Measurements from ENCODE around the gene SCNN1G.

Gene SCNN1G

GRCh38 chr16:23215435-23215834 is 32.9 kb downstream of the SCNN1G start:
- no peaks in the 10 kb centered on the region for H3K36me3 ChIP-seq (ENCODE audit: control insufficient read depth, insufficient read depth, low read length)
- no peak overlapping the region for H3K4me3 ChIP-seq (ENCODE audit: low read length)
- peaks cover 3% of the 10 kb centered on the region for H3K27me3 ChIP-seq (ENCODE audit: control insufficient read depth, insufficient read depth, low read length)
- no peaks in the 10 kb centered on the region for H3K4me1 ChIP-seq (ENCODE audit: control insufficient read depth, insufficient read depth, low read length)
- no peak overlapping the region for H3K9ac ChIP-seq (ENCODE audit: low read length)
- no peaks in the 10 kb centered on the region for H3K9me3 ChIP-seq (ENCODE audit: control insufficient read depth, low read length)

- Histone ChIP-seq H3K4me3 (ENCODE audit: low read length) (no peak overlapping the region), H3K9ac (ENCODE audit: low read length) (no peak overlapping the region), H3K4me1 (ENCODE audit: control insufficient read depth, insufficient read depth, low read length) (no peaks in the 10 kb centered on the region), H3K27me3 (ENCODE audit: control insufficient read depth, insufficient read depth, low read length) (peaks cover 3% of the 10 kb centered on the region), H3K9me3 (ENCODE audit: control insufficient read depth, low read length) (no peaks in the 10 kb centered on the region), H3K36me3 (ENCODE audit: control insufficient read depth, insufficient read depth, low read length) (no peaks in the 10 kb centered on the region)
Observed at GRCh38 chr16:23216658-23217246, 34.2 kb downstream of the SCNN1G start.

- Histone ChIP-seq H3K4me3 (ENCODE audit: low read length) (no peak overlapping the region), H3K36me3 (ENCODE audit: control insufficient read depth, insufficient read depth, low read length) (no peaks in the 10 kb centered on the region), H3K9me3 (ENCODE audit: control insufficient read depth, low read length) (no peaks in the 10 kb centered on the region), H3K9ac (ENCODE audit: low read length) (no peak overlapping the region), H3K27me3 (ENCODE audit: control insufficient read depth, insufficient read depth, low read length) (peaks cover 3% of the 10 kb centered on the region), H3K4me1 (ENCODE audit: control insufficient read depth, insufficient read depth, low read length) (no peaks in the 10 kb centered on the region)
Observed at GRCh38 chr16:23217646-23218045, 35.1 kb downstream of the SCNN1G start.

- Histone ChIP-seq H3K9me3 (ENCODE audit: control insufficient read depth, low read length) (no peaks in the 10 kb centered on the region), H3K4me1 (ENCODE audit: control insufficient read depth, insufficient read depth, low read length) (no peaks in the 10 kb centered on the region), H3K4me3 (ENCODE audit: low read length) (no peak overlapping the region), H3K9ac (ENCODE audit: low read length) (no peak overlapping the region), H3K27me3 (ENCODE audit: control insufficient read depth, insufficient read depth, low read length) (peaks cover 5% of the 10 kb centered on the region), H3K36me3 (ENCODE audit: control insufficient read depth, insufficient read depth, low read length) (no peaks in the 10 kb centered on the region)
Observed at GRCh38 chr16:23222929-23223328, 40.4 kb downstream of the SCNN1G start.

GRCh38 chr16:23223368-23223767 is 40.8 kb downstream of the SCNN1G start:
- no peak overlapping the region for H3K9ac ChIP-seq (ENCODE audit: low read length)
- no peaks in the 10 kb centered on the region for H3K4me1 ChIP-seq (ENCODE audit: control insufficient read depth, insufficient read depth, low read length)
- H3K36me3 ChIP-seq (ENCODE audit: control insufficient read depth, insufficient read depth, low read length), result no peaks in the 10 kb centered on the region
- no peak overlapping the region for H3K4me3 ChIP-seq (ENCODE audit: low read length)
- peaks cover 5% of the 10 kb centered on the region for H3K27me3 ChIP-seq (ENCODE audit: control insufficient read depth, insufficient read depth, low read length)
- H3K9me3 ChIP-seq (ENCODE audit: control insufficient read depth, low read length), result no peaks in the 10 kb centered on the region

GRCh38 chr16:23225109-23225508 is 42.6 kb downstream of the SCNN1G start:
- no peak overlapping the region for H3K9ac ChIP-seq (ENCODE audit: low read length)
- H3K4me1 ChIP-seq (ENCODE audit: control insufficient read depth, insufficient read depth, low read length), result no peaks in the 10 kb centered on the region
- H3K36me3 ChIP-seq (ENCODE audit: control insufficient read depth, insufficient read depth, low read length), result no peaks in the 10 kb centered on the region
- H3K9me3 ChIP-seq (ENCODE audit: control insufficient read depth, low read length), result no peaks in the 10 kb centered on the region
- peaks cover 3% of the 10 kb centered on the region for H3K27me3 ChIP-seq (ENCODE audit: control insufficient read depth, insufficient read depth, low read length)
- no peak overlapping the region for H3K4me3 ChIP-seq (ENCODE audit: low read length)

GRCh38 chr16:23225634-23226033 is 43.1 kb downstream of the SCNN1G start:
- no peaks in the 10 kb centered on the region for H3K9me3 ChIP-seq (ENCODE audit: control insufficient read depth, low read length)

GRCh38 chr16:23227529-23227928 is 45.0 kb downstream of the SCNN1G start:
- H3K4me1 ChIP-seq (ENCODE audit: control insufficient read depth, insufficient read depth, low read length), result no peaks in the 10 kb centered on the region
- no peaks in the 10 kb centered on the region for H3K9me3 ChIP-seq (ENCODE audit: control insufficient read depth, low read length)
- no peak overlapping the region for H3K9ac ChIP-seq (ENCODE audit: low read length)
- H3K4me3 ChIP-seq (ENCODE audit: low read length), result no peak overlapping the region
- H3K27me3 ChIP-seq (ENCODE audit: control insufficient read depth, insufficient read depth, low read length), result peaks cover 3% of the 10 kb centered on the region
- H3K36me3 ChIP-seq (ENCODE audit: control insufficient read depth, insufficient read depth, low read length), result no peaks in the 10 kb centered on the region

More at GRCh38 chr16:23225634-23226033, 43.1 kb downstream of the SCNN1G start:
- Histone ChIP-seq H3K4me1 (ENCODE audit: control insufficient read depth, insufficient read depth, low read length) (no peaks in the 10 kb centered on the region), H3K36me3 (ENCODE audit: control insufficient read depth, insufficient read depth, low read length) (no peaks in the 10 kb centered on the region), H3K9ac (ENCODE audit: low read length) (no peak overlapping the region), H3K4me3 (ENCODE audit: low read length) (no peak overlapping the region), H3K27me3 (ENCODE audit: control insufficient read depth, insufficient read depth, low read length) (peaks cover 3% of the 10 kb centered on the region)

- Histone ChIP-seq H3K4me3 (ENCODE audit: low read length) (no peak overlapping the region), H3K9ac (ENCODE audit: low read length) (no peak overlapping the region), H3K27me3 (ENCODE audit: control insufficient read depth, insufficient read depth, low read length) (peaks cover 3% of the 10 kb centered on the region), H3K9me3 (ENCODE audit: control insufficient read depth, low read length) (no peaks in the 10 kb centered on the region), H3K36me3 (ENCODE audit: control insufficient read depth, insufficient read depth, low read length) (no peaks in the 10 kb centered on the region), H3K4me1 (ENCODE audit: control insufficient read depth, insufficient read depth, low read length) (no peaks in the 10 kb centered on the region)
Observed at GRCh38 chr16:23229714-23230113, 47.2 kb downstream of the SCNN1G start.

GRCh38 chr16:23232806-23233205 is 50.3 kb downstream of the SCNN1G start:
- H3K9me3 ChIP-seq (ENCODE audit: control insufficient read depth, low read length), result no peaks in the 10 kb centered on the region
- no peaks in the 10 kb centered on the region for H3K36me3 ChIP-seq (ENCODE audit: control insufficient read depth, insufficient read depth, low read length)
- H3K4me3 ChIP-seq (ENCODE audit: low read length), result no peak overlapping the region
- H3K4me1 ChIP-seq (ENCODE audit: control insufficient read depth, insufficient read depth, low read length), result no peaks in the 10 kb centered on the region
- H3K9ac ChIP-seq (ENCODE audit: low read length), result no peak overlapping the region
- no peaks in the 10 kb centered on the region for H3K27me3 ChIP-seq (ENCODE audit: control insufficient read depth, insufficient read depth, low read length)

GRCh38 chr16:23235176-23235575 is 52.6 kb downstream of the SCNN1G start:
- H3K9me3 ChIP-seq (ENCODE audit: control insufficient read depth, low read length), result no peaks in the 10 kb centered on the region
- no peak overlapping the region for H3K9ac ChIP-seq (ENCODE audit: low read length)
- H3K36me3 ChIP-seq (ENCODE audit: control insufficient read depth, insufficient read depth, low read length), result no peaks in the 10 kb centered on the region
- no peaks in the 10 kb centered on the region for H3K27me3 ChIP-seq (ENCODE audit: control insufficient read depth, insufficient read depth, low read length)
- no peaks in the 10 kb centered on the region for H3K4me1 ChIP-seq (ENCODE audit: control insufficient read depth, insufficient read depth, low read length)
- H3K4me3 ChIP-seq (ENCODE audit: low read length), result no peak overlapping the region

- Histone ChIP-seq H3K4me1 (ENCODE audit: control insufficient read depth, insufficient read depth, low read length) (no peaks in the 10 kb centered on the region), H3K27me3 (ENCODE audit: control insufficient read depth, insufficient read depth, low read length) (no peaks in the 10 kb centered on the region), H3K36me3 (ENCODE audit: control insufficient read depth, insufficient read depth, low read length) (no peaks in the 10 kb centered on the region), H3K9ac (ENCODE audit: low read length) (no peak overlapping the region), H3K9me3 (ENCODE audit: control insufficient read depth, low read length) (no peaks in the 10 kb centered on the region), H3K4me3 (ENCODE audit: low read length) (no peak overlapping the region)
Observed at GRCh38 chr16:23236983-23237382, 54.4 kb downstream of the SCNN1G start.

GRCh38 chr16:23240994-23241393 is 58.4 kb downstream of the SCNN1G start:
- Histone ChIP-seq H3K4me3 (ENCODE audit: low read length) (no peak overlapping the region), H3K27me3 (ENCODE audit: control insufficient read depth, insufficient read depth, low read length) (no peaks in the 10 kb centered on the region), H3K9me3 (ENCODE audit: control insufficient read depth, low read length) (no peaks in the 10 kb centered on the region), H3K9ac (ENCODE audit: low read length) (no peak overlapping the region), H3K4me1 (ENCODE audit: control insufficient read depth, insufficient read depth, low read length) (no peaks in the 10 kb centered on the region), H3K36me3 (ENCODE audit: control insufficient read depth, insufficient read depth, low read length) (no peaks in the 10 kb centered on the region)

All from mucosa of stomach (tissue), 1 donor.